ENCODE measurements around the gene GMDS.

Gene GMDS

GRCh38 chr6:1800845-1801244 lies 444.6 kb downstream of the GMDS start:
- no peak for DNase-seq (ENCODE audit: low spot score)

GRCh38 chr6:1798965-1799325 lies 446.5 kb downstream of the GMDS start:
- DNase-seq (ENCODE audit: low spot score) = no peak

GRCh38 chr6:1798303-1798964 lies 447.0 kb downstream of the GMDS start:
- no peak for DNase-seq (ENCODE audit: low spot score)

- DNase-seq (ENCODE audit: low spot score) = peak; percentile 40
Measured at GRCh38 chr6:1797801-1798200, 447.6 kb downstream of the GMDS start.

GRCh38 chr6:1796706-1797529 lies 448.5 kb downstream of the GMDS start:
- no peak for DNase-seq (ENCODE audit: low spot score)

- DNase-seq (ENCODE audit: low spot score) = no peak
Measured at GRCh38 chr6:1795910-1796309, 449.5 kb downstream of the GMDS start.

- peak; percentile 35 for DNase-seq (ENCODE audit: low spot score)
Measured at GRCh38 chr6:1792989-1793388, 452.4 kb downstream of the GMDS start.

- DNase-seq (ENCODE audit: low spot score) = no peak
Measured at GRCh38 chr6:1790684-1791083, 454.7 kb downstream of the GMDS start.

GRCh38 chr6:1789092-1789491 lies 456.3 kb downstream of the GMDS start:
- DNase-seq (ENCODE audit: low spot score) = no peak

- no peak for DNase-seq (ENCODE audit: low spot score)
Measured at GRCh38 chr6:1787894-1788293, 457.5 kb downstream of the GMDS start.

- DNase-seq (ENCODE audit: low spot score) = no peak
Measured at GRCh38 chr6:1786455-1787453, 458.7 kb downstream of the GMDS start.

GRCh38 chr6:1784422-1784884 lies 461.0 kb downstream of the GMDS start:
- DNase-seq (ENCODE audit: low spot score) = no peak

GRCh38 chr6:1781817-1782184 lies 463.6 kb downstream of the GMDS start:
- DNase-seq (ENCODE audit: low spot score) = no peak

- peak; percentile 34 for DNase-seq (ENCODE audit: low spot score)
Measured at GRCh38 chr6:1781152-1781816, 464.1 kb downstream of the GMDS start.

GRCh38 chr6:1780251-1780867 lies 465.0 kb downstream of the GMDS start:
- no peak for DNase-seq (ENCODE audit: low spot score)

GRCh38 chr6:1778686-1779235 lies 466.6 kb downstream of the GMDS start:
- no peak for DNase-seq (ENCODE audit: low spot score)

GRCh38 chr6:1777921-1778685 lies 467.3 kb downstream of the GMDS start:
- peak; percentile 83 for DNase-seq (ENCODE audit: low spot score)

- DNase-seq (ENCODE audit: low spot score) = no peak
Measured at GRCh38 chr6:1775441-1775840, 470.0 kb downstream of the GMDS start.

GRCh38 chr6:1774226-1774915 lies 471.0 kb downstream of the GMDS start:
- DNase-seq (ENCODE audit: low spot score) = no peak

- DNase-seq (ENCODE audit: low spot score) = no peak
Measured at GRCh38 chr6:1773700-1774099, 471.7 kb downstream of the GMDS start.

Data from COLO829 (cell line).